ENCODE results near the gene NFS1. TPM values are rescaled to one million over a fixed set of nuclear protein-coding genes. Genes with fewer than 3 reads are reported as not detected.

Gene NFS1
- total and polyA plus RNA-seq, 2 of the 4 experiments (the other 2 are of a cell fraction) = 16.5 to 35.6 TPM

- Histone ChIP-seq H4K20me1 (ENCODE audit: insufficient read depth, low read length) (peaks cover 2% of the 10 kb centered on the region), H2BK5ac (ENCODE audit: low read depth, low read length, poor library complexity, severe bottlenecking) (no peak overlapping the region), H3K56ac (ENCODE audit: extremely low read depth, insufficient read depth, low read length) (no peak overlapping the region), H3K79me1 (ENCODE audit: low read depth in 1 of 2, low read length in 2 of 2) (no peaks in the 10 kb centered on the region; a peak in 3 of 4 replicates), H2BK20ac (ENCODE audit: low read depth, low read length) (no peak overlapping the region), H4K8ac (ENCODE audit: low read depth in 2 of 2, low read length in 2 of 2) (no peak overlapping the region), H3K9me3 (ENCODE audit: control insufficient read depth, insufficient read depth, low read length) (no peaks in the 10 kb centered on the region), H2AFZ (replicated peaks; ENCODE audit: low read length, poor library complexity) (no peak overlapping the region), H3K9me1 (ENCODE audit: insufficient read depth, low read length) (peaks cover 8% of the 10 kb centered on the region; the same call in 1 of the 2 replicates), H3K23ac (ENCODE audit: low read depth, low read length) (no peak overlapping the region), H2BK15ac (ENCODE audit: low read depth, low read length) (no peak overlapping the region), H4K91ac (ENCODE audit: insufficient read depth, low read depth, low read length) (no peak overlapping the region), H2BK120ac (ENCODE audit: low read depth, low read length) (no peak overlapping the region), H4K5ac (ENCODE audit: low read depth, low read length) (no peak overlapping the region), H3K18ac (ENCODE audit: low read depth, low read length) (no peak overlapping the region), H3K27me3 (ENCODE audit: control insufficient read depth, insufficient read depth, low read length) (no peaks in the 10 kb centered on the region), H3K14ac (replicated peaks; ENCODE audit: low read depth, low read length) (no peak overlapping the region), H3K27ac (ENCODE audit: insufficient read depth, low read length) (no peak overlapping the region), H2AK9ac (replicated peaks; ENCODE audit: low read depth, low read length, poor library complexity) (no peak overlapping the region), H3K4me1 (ENCODE audit: control insufficient read depth, insufficient read depth, low read length) (no peaks in the 10 kb centered on the region), H2AK5ac (ENCODE audit: low read depth, low read length) (no peak overlapping the region), H3K4ac (ENCODE audit: low read depth, low read length) (no peak overlapping the region), H3K4me3 (ENCODE audit: insufficient read depth, low read depth, low read length) (no peak overlapping the region), H3K36me3 (ENCODE audit: control insufficient read depth, insufficient read depth, low read length) (peaks cover 37% of the 10 kb centered on the region), H3K9ac (ENCODE audit: low read depth, low read length) (no peak overlapping the region), H3K4me2 (ENCODE audit: low read depth, low read length) (no peak overlapping the region)
- dilution Hi-C loops (cut with HindIII; ENCODE audit: low sequenced_read_pairs, unreplicated experiment) (no loop called here), intact Hi-C loops (cut with micrococcal nuclease) (loop anchor here (10.0 kb wide), 1 partner anchor 104 kb away; no protein-coding TSS in a partner anchor), in situ Hi-C loops (cut with MboI; ENCODE audit: low sequenced_read_pairs) (no loop called here)
- POLR2A ChIA-PET (ENCODE audit: unreplicated experiment) = no interaction called here
- WGBS, 2 experiments (ENCODE audit: extremely low coverage in 2 of 2, insufficient read length in 1 of 2) = no CpG with 5 or more reads among the region's 5 CpGs
- ATAC-seq (ENCODE audit: low read depth) = no peak
- no peak for DNase-seq
- no TSS peak for BruUV-seq (replicated peaks)
- CTCF ChIA-PET = no interaction called here
- TF ChIP-seq SMC3 (IDR thresholded peaks at IDR 0.05; ENCODE audit: low read depth, low read length) (no peak), MAFK (IDR thresholded peaks at IDR 0.05; ENCODE audit: low read depth, low read length) (no peak), FOS (IDR thresholded peaks at IDR 0.05; ENCODE audit: low read depth, low read length) (no peak), MXI1 (IDR thresholded peaks at IDR 0.05; ENCODE audit: borderline replicate concordance, low read depth, low read length) (no peak), CEBPB (IDR thresholded peaks at IDR 0.05; ENCODE audit: low read depth, low read length) (no peak), USF2 (IDR thresholded peaks at IDR 0.05; ENCODE audit: low read depth, low read length) (no peak), POLR2A (IDR thresholded peaks at IDR 0.05; ENCODE audit: low read depth, low read length) (no peak), RCOR1 (IDR thresholded peaks at IDR 0.05; ENCODE audit: insufficient replicate concordance, low read length) (no peak), BHLHE40 (IDR thresholded peaks at IDR 0.05; ENCODE audit: low read depth, low read length) (no peak), RFX5 (IDR thresholded peaks at IDR 0.05; ENCODE audit: low read depth, low read length) (no peak), CHD1 (IDR thresholded peaks at IDR 0.05; ENCODE audit: low read depth, low read length) (no peak), MAZ (IDR thresholded peaks at IDR 0.05; ENCODE audit: borderline replicate concordance, low read depth, low read length) (no peak), NFE2L2 (IDR thresholded peaks at IDR 0.05; ENCODE audit: low read depth, low read length) (no peak)
- TF ChIP-seq, protein P1, sequence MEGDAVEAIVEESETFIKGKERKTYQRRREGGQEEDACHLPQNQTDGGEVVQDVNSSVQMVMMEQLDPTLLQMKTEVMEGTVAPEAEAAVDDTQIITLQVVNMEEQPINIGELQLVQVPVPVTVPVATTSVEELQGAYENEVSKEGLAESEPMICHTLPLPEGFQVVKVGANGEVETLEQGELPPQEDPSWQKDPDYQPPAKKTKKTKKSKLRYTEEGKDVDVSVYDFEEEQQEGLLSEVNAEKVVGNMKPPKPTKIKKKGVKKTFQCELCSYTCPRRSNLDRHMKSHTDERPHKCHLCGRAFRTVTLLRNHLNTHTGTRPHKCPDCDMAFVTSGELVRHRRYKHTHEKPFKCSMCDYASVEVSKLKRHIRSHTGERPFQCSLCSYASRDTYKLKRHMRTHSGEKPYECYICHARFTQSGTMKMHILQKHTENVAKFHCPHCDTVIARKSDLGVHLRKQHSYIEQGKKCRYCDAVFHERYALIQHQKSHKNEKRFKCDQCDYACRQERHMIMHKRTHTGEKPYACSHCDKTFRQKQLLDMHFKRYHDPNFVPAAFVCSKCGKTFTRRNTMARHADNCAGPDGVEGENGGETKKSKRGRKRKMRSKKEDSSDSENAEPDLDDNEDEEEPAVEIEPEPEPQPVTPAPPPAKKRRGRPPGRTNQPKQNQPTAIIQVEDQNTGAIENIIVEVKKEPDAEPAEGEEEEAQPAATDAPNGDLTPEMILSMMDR (conservative IDR thresholded peaks at IDR 0.05; ENCODE audit: low read depth, low read length) = no peak
- TF ChIP-seq, protein P2, sequence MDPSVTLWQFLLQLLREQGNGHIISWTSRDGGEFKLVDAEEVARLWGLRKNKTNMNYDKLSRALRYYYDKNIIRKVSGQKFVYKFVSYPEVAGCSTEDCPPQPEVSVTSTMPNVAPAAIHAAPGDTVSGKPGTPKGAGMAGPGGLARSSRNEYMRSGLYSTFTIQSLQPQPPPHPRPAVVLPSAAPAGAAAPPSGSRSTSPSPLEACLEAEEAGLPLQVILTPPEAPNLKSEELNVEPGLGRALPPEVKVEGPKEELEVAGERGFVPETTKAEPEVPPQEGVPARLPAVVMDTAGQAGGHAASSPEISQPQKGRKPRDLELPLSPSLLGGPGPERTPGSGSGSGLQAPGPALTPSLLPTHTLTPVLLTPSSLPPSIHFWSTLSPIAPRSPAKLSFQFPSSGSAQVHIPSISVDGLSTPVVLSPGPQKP (IDR thresholded peaks at IDR 0.05; ENCODE audit: borderline replicate concordance, low read depth, low read length) = no peak
These were observed 29.9 kb downstream of the NFS1 start for GRCh38 chr20:35669221-35669620.
